Panc1 (cell line): ENCODE measurements around the gene KRTAP10-10. TPM values are rescaled to one million over a fixed set of nuclear protein-coding genes. Genes with fewer than 3 reads are reported as not detected.

Source experiments
- ATAC-seq: fragments of 200-7000 bp; cut with Tn5 transposase; 2 replicates; pipeline ENCODE4 v1.9.1; 2020; ENCODE audit warnings: mild to moderate bottlenecking, moderate library complexity
- BruUV-seq: library from RNA; stranded (reverse); fragments of 400-500 nt; replicated peaks from 2 replicates; lab custom pipeline; 2021; lab: Mats Ljungman, UMichigan
- CTCF ChIA-PET: fragments of 300-600 bp; sonication (Branson Sonifier 250); formaldehyde crosslinking; loops from one replicate; lab custom pipeline; 2022; ENCODE audit warnings: antibody characterized with exemption; lab: Charles Lee
- POLR2A ChIA-PET: fragments of 300-600 bp; sonication (Branson Sonifier 250); formaldehyde crosslinking; loops from one replicate; lab custom pipeline; 2022; ENCODE audit warnings: antibody characterized with exemption; lab: Charles Lee
- DNase-seq: peaks from one replicate; pipeline ENCODE4 v3.0.0-alpha.2; 2010; ENCODE audit warnings: low read depth, low spot score
- H3K27ac ChIP-seq: 2 replicates; pipeline ENCODE4 v1.5.1; 2011; ENCODE audit warnings: mild to moderate bottlenecking, low read length, inconsistent platforms
- H3K27me3 ChIP-seq: fragments of 200-500 bp; sonication (Bioruptor generic); 2 replicates; pipeline ENCODE4 v1.6.0; 2014; ENCODE audit warnings: low read length, inconsistent platforms; ENCODE audit not compliant: control insufficient read depth, insufficient read depth
- H3K36me3 ChIP-seq: fragments of 200-500 bp; sonication (Bioruptor generic); 2 replicates; pipeline ENCODE4 v1.5.1; 2014; ENCODE audit warnings: inconsistent platforms, mild to moderate bottlenecking, low read length, moderate library complexity; ENCODE audit not compliant: control insufficient read depth, insufficient read depth
- H3K4me1 ChIP-seq: 2 replicates; pipeline ENCODE4 v1.5.1; 2011; ENCODE audit warnings: inconsistent platforms, mild to moderate bottlenecking, low read length, moderate library complexity; ENCODE audit not compliant: control insufficient read depth, insufficient read depth
- H3K4me3 ChIP-seq, 2 experiments: 2 replicates each; pipeline ENCODE4 v1.5.1; 2011 to 2012; ENCODE audit warnings: low read depth in 2 of 2, low read length in 2 of 2, mild to moderate bottlenecking in 2 of 2, inconsistent platforms in 1 of 2, moderate library complexity in 1 of 2
- H3K9me3 ChIP-seq: fragments of 200-500 bp; sonication (Bioruptor generic); 2 replicates; pipeline ENCODE4 v1.5.1; 2014; ENCODE audit warnings: low read depth, mild to moderate bottlenecking, inconsistent platforms, low read length, moderate library complexity; ENCODE audit not compliant: control insufficient read depth, insufficient read depth
- POLR2AphosphoS5 ChIP-seq: IDR thresholded peaks from 2 replicates; pipeline ENCODE4 v1.6.1; 2012; ENCODE audit warnings: mild to moderate bottlenecking, low read depth, low read length, moderate library complexity
- SIN3A ChIP-seq: IDR thresholded peaks from 2 replicates; pipeline ENCODE4 v1.6.1; 2012; ENCODE audit warnings: low read depth, mild to moderate bottlenecking, low read length, moderate library complexity, borderline replicate concordance; ENCODE audit not compliant: insufficient read depth
- TCF7L2 ChIP-seq: IDR thresholded peaks from 2 replicates; pipeline ENCODE4 v1.6.1; 2011; ENCODE audit warnings: mild to moderate bottlenecking, low read depth, low read length, inconsistent platforms
- in situ Hi-C: cut with HindIII; loops from 2 replicates; pipeline ENCODE4 v1.10.0; 2016; ENCODE audit warnings: low sequenced_read_pairs, low pct_unique_long_range_greater_than_20kb
- intact Hi-C: fragments of 100-400 bp; cut with micrococcal nuclease; formaldehyde crosslinking; loops from one replicate; pipeline ENCODE4 v1.10.0; 2022; ENCODE audit not compliant: unreplicated experiment
- total RNA-seq: library from RNA; stranded (reverse); gene quantifications from one replicate; pipeline ENCODE4 v1.2.1, GENCODE V29; 2021; ENCODE audit not compliant: unreplicated experiment
- TF ChIP-seq, protein P1 (sequence below), 2 experiments: IDR thresholded peaks; 2 replicates each; pipeline ENCODE4 v1.6.1; 2011 to 2012; ENCODE audit warnings: low read depth in 2 of 2, control low read depth in 1 of 2, low read length in 1 of 2, mild to moderate bottlenecking in 1 of 2, moderate library complexity in 1 of 2; ENCODE audit not compliant: insufficient read depth in 1 of 2
- TF ChIP-seq, protein P2 (sequence below): fragments of 450-650 bp; IDR thresholded peaks from 2 replicates; pipeline ENCODE4 v1.5.1; 2017; ENCODE audit warnings: mild to moderate bottlenecking

The KRTAP10-10 gene
- total RNA-seq, 1 experiment from 2014 or later, result not detected

DNA sequence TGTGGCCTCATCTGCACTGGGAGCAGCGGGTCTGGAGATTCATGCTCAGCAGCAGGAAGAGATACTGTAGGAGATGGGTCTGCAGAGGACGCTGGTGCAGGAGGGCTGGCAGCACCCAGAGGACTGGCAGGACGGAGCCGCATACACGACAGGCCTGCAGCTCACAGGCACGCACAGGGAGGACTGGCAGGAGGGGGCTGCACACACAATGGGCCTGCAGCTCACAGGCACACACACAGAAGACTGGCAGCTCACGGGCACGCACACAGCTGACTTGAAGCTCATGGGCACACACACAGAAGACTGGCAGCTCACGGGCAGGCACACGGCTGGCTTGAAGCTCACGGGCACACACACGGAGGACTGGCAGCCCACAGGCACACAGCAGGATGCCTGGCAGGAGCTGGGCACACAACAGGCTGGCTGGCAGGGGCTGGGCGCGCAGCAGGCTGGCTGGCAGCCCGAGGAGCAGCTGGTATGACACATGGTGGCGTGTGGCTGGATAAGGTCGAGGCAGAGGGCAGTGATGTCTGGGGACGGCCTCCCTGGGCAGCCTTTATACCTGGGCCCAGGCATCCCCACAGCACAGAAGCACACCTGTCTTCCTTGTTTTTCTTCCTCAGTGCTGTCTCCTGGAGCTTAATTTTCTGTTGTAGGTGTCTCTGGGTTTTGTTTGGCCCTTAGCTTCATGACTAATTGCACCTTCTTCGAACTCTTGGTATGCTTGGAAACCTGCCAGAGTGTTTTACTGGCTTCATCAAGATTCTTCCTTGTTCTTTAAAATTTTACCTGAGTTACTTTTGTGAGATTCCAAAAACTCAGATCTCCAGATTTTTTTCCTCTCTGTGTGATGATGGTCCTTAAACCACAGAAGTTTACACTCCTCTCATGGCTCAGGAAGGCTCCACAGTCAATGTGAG, 29.5 kb downstream of the KRTAP10-10 start, which contains the start of gene KRTAP12-2:
Gene KRTAP12-2 (minus strand): TSS at position 527 of the 920 bp plus-strand sequence. CDS start 41 bp downstream, at position 486.
- POLR2A ChIA-PET, result no interaction called here
- intact Hi-C loops (no loop called here), in situ Hi-C loops (no loop called here)
- BruUV-seq, result no TSS peak
- CTCF ChIA-PET, result no interaction called here
- DNase-seq (no peak), ATAC-seq (no peak)
- no peaks in the 10 kb centered on the region for H3K36me3 ChIP-seq
- no peak within 1 kb of the TSS for H3K27ac ChIP-seq
- no peaks in the 10 kb centered on the region for H3K9me3 ChIP-seq
- H3K4me1 ChIP-seq, result no peaks in the 10 kb centered on the region
- H3K4me3 ChIP-seq, result no peak within 1 kb of the TSS
- TF ChIP-seq POLR2AphosphoS5, result no peak
- no peak for TF ChIP-seq SIN3A
- TF ChIP-seq TCF7L2, result no peak
- TF ChIP-seq, protein P1, sequence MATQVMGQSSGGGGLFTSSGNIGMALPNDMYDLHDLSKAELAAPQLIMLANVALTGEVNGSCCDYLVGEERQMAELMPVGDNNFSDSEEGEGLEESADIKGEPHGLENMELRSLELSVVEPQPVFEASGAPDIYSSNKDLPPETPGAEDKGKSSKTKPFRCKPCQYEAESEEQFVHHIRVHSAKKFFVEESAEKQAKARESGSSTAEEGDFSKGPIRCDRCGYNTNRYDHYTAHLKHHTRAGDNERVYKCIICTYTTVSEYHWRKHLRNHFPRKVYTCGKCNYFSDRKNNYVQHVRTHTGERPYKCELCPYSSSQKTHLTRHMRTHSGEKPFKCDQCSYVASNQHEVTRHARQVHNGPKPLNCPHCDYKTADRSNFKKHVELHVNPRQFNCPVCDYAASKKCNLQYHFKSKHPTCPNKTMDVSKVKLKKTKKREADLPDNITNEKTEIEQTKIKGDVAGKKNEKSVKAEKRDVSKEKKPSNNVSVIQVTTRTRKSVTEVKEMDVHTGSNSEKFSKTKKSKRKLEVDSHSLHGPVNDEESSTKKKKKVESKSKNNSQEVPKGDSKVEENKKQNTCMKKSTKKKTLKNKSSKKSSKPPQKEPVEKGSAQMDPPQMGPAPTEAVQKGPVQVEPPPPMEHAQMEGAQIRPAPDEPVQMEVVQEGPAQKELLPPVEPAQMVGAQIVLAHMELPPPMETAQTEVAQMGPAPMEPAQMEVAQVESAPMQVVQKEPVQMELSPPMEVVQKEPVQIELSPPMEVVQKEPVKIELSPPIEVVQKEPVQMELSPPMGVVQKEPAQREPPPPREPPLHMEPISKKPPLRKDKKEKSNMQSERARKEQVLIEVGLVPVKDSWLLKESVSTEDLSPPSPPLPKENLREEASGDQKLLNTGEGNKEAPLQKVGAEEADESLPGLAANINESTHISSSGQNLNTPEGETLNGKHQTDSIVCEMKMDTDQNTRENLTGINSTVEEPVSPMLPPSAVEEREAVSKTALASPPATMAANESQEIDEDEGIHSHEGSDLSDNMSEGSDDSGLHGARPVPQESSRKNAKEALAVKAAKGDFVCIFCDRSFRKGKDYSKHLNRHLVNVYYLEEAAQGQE (IDR thresholded peaks at IDR 0.05; ENCODE audit: insufficient read depth in 1 of 2, low read depth in 2 of 2, low read length in 1 of 2), result no peak
- TF ChIP-seq, protein P2, sequence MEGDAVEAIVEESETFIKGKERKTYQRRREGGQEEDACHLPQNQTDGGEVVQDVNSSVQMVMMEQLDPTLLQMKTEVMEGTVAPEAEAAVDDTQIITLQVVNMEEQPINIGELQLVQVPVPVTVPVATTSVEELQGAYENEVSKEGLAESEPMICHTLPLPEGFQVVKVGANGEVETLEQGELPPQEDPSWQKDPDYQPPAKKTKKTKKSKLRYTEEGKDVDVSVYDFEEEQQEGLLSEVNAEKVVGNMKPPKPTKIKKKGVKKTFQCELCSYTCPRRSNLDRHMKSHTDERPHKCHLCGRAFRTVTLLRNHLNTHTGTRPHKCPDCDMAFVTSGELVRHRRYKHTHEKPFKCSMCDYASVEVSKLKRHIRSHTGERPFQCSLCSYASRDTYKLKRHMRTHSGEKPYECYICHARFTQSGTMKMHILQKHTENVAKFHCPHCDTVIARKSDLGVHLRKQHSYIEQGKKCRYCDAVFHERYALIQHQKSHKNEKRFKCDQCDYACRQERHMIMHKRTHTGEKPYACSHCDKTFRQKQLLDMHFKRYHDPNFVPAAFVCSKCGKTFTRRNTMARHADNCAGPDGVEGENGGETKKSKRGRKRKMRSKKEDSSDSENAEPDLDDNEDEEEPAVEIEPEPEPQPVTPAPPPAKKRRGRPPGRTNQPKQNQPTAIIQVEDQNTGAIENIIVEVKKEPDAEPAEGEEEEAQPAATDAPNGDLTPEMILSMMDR, result no peak
- no peaks in the 10 kb centered on the region for H3K27me3 ChIP-seq

DNA sequence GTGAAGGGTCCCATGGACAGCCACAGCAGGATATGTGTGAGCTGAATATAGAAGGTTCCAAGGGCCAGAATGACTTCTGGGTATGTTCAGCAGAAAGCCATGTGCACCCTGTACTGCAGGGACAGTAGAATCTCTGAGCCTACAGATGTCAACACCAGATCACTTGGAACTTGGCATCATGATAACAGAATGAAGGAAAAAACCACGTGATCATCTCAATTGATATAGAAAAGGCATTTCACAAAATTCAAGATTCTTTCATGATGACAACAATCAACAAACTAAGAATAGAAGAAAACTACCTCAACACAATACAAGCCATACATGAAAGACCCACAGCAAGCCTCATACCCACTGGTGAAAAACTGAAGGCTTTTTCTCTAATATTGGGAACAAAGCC, 30.5 kb downstream of the KRTAP10-10 start:
- Histone ChIP-seq H3K4me3 (no peak overlapping the region), H3K9me3 (no peaks in the 10 kb centered on the region), H3K36me3 (no peaks in the 10 kb centered on the region), H3K27me3 (no peaks in the 10 kb centered on the region), H3K4me1 (no peaks in the 10 kb centered on the region), H3K27ac (no peak overlapping the region)
- intact Hi-C loops, result no loop called here
- BruUV-seq, result no TSS peak
- no peak for ATAC-seq
- CTCF ChIA-PET, result no interaction called here
- TF ChIP-seq TCF7L2 (no peak), POLR2AphosphoS5 (no peak), SIN3A (no peak)
- POLR2A ChIA-PET, result no interaction called here
- no peak for DNase-seq
- in situ Hi-C loops, result no loop called here
